IPS DF 19.7 (cell line): Measurements from ENCODE around the gene LCE2A.

Experiments used
- DNase-seq: peaks from one replicate; pipeline ENCODE4 v3.0.0-alpha.2; 2013; ENCODE audit warnings: low read depth, low spot score

Gene LCE2A

GRCh38 chr1:152743371-152744145, 45.4 kb downstream of the LCE2A start:
- DNase-seq = no peak

GRCh38 chr1:152745289-152745704, 47.2 kb downstream of the LCE2A start:
- no peak for DNase-seq

- DNase-seq = no peak
These were observed 47.8 kb downstream of the LCE2A start for GRCh38 chr1:152745765-152746444.

GRCh38 chr1:152747831-152748230, 49.7 kb downstream of the LCE2A start:
- DNase-seq = no peak
